ENCODE measurements around the gene AUP1.
"Not testable (repeated sequence)": the region's sequence is repeated elsewhere in the genome, so short reads cannot be mapped to it uniquely, and the experiment has no call there.

AUP1 gene

GRCh38 chr2:74529357-74530238 lies at the start of gene AUP1, which contains the start of gene HTRA2:
TSS of gene AUP1 (minus strand) at chr2:74529706. CDS start at chr2:74529629, 77 bp downstream.
TSS of gene HTRA2 (plus strand) at chr2:74529933. CDS start at chr2:74530007, 74 bp downstream.
- peak; percentile 96 for DNase-seq

GRCh38 chr2:74578408-74578807 lies 48.9 kb upstream of the AUP1 start:
- DNase-seq: no peak

DNA sequence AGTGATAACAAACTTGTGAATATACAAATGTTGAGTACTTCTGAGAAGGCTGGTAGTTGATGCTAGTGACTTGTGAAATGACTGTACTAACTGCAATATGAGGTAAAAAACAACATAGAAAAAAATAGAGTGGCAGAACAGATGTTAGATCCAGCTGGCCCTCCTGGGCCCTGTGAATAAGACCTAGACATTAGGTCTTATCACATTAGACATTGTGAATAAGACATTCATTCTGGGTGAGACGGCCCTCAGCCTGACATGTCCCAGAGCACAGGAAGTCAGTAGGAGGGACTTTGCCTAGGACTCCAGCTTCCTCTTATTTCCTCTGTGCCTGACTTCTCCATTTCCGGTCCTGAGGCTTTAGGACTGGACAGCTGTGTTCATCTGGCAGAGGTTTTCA lies 47.9 kb upstream of the AUP1 start:
- DNase-seq: no peak

DNA sequence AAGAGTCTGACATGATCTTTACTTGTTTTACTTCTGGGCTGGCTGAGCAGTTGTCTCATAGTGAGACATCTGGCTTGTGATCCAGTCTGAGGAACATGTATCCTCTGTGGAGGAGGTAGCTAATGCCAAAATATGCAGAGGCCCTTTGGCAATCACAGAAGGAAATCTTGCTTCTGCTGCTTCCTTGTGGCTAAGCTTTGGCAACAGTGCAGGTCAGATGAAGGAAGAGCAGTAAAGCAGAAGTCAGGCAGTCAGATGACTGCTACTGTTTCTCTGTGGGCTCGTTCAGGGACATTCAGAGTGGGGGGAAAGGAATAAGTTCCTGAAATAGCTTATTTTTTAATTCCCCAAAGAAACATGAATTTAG lies 47.3 kb upstream of the AUP1 start:
- DNase-seq: no peak

GRCh38 chr2:74576211-74576862 lies 46.8 kb upstream of the AUP1 start:
- no peak for DNase-seq

DNA sequence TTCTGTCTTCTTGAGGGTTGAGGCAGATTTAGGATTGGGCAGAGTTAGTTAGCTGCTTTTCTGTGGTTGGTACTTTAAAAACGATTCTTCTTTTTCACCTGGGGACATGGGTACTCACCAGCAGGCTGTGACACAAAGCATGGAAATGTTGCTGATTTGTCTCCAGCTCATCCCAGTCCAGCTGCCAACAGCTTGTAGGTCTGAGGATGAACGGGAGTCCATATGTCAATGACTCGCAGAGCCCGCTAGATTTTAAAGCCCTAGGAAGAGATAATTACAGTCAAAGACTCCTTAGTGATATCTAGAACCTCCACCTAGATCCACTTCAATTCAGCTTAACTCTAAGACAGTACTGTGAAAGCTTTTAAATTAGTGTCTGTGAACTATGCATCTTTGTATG lies 45.8 kb upstream of the AUP1 start:
- DNase-seq: no peak

DNA sequence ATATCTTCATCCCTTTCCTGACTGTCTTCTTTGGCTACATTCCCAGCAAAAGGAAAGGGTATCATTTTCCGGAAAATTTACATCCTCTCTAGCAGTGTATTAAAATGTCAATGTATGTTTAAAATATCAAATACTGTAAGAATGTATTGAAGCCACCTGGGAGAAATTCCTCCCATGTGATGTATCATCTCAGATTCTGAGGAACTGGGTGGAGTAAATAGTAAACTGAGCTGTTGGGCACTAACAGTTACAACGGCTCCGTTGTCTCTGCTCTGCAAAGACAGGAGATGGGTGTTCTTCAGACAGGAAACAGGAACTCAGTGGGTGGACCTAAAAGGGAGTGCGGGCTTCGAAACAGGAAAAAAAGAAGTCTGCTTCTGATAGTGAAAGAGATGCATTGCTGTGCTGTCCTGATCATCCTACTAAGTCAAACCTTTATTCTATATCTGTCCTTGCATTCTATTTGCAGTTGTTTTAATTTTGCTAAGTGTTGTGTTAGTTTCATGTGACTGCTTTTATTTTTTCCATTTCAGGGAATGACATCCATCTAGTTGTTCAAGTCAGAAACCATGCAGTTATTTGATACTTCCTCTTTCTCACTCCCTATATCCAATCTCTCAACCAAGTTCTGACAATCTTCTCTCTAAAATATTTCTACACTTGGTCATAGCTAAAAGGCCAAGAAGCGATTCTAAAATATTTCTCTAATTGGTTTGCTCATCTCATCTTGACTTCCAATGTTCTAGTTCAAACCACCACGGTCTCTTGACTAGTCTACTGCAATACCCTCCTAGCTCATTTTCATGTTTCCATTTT lies 44.4 kb upstream of the AUP1 start:
- no peak for DNase-seq

DNA sequence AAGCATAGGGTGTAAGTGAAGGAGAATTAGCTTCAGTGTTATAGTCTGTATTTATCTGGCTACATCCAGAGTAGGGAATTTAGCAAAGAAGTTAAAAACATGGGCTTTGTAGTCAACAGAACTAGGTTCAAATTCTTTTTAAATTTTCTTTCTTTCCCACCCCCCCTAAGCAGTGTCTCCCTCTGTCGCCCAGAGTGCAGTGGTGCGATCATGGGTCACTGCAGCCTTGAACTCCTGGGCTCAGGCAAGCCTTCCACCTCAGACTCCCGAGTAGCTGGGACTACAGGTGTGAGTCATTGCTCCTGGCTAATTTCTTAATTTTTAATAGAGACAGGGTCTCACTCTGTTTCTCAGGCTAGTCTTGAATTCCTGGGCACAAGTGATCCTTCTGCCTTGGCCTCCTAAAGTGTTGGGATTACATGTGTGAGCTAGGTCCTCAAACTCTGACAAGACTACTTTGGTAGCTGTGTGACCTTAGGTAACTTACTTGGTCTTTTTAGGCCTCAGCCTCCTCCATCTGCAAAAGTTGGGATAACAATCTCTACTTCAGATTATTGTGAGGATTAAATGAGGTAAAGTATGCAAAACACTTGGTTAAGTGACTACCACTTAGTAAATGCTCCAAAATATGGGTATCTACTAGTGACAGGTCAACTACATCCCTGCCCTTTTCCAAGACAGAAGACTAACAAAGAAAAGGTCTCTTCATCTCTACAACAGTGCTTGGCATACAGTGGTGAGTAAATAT lies 42.8 kb upstream of the AUP1 start:
- DNase-seq: no peak

- no peak for DNase-seq
Observed at GRCh38 chr2:74571058-74571457, 41.6 kb upstream of the AUP1 start.

DNA sequence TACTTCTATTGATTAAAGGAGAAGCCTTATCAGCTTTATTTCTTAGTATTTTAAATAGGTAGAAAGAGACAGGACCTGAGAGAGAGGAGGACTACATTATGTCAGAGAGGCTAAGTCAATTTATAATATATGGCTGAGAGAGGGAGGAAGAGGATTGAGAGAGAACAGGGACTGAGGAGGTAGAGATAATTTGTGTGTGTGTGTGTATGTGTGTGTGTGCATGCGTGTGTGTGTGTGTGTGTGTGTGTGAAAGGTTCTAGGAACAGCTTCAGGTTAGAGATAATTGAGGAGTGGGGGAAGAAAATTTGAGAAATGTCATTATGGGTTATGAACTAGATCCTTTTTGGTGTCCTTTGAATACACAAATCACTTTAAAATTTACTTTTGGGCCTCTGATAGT lies 40.2 kb upstream of the AUP1 start:
- no peak for DNase-seq

GRCh38 chr2:74567881-74568280 lies 38.4 kb upstream of the AUP1 start:
- no peak for DNase-seq

DNA sequence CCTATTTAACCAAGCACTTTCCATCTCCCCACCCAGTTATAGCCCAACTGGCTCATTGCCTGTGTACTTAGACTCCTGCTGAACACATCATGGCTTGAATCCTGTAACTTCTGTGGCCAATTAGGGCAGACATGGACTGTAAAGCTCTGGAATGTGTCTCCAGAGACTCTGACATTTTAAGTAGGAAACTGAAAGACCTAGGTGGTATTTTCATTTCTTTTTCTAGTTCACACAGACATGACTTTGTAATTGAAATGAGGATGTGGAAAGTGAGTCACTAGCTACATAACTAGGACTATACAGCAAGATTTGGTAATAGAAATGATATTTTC lies 37.2 kb upstream of the AUP1 start:
- no peak for DNase-seq

DNA sequence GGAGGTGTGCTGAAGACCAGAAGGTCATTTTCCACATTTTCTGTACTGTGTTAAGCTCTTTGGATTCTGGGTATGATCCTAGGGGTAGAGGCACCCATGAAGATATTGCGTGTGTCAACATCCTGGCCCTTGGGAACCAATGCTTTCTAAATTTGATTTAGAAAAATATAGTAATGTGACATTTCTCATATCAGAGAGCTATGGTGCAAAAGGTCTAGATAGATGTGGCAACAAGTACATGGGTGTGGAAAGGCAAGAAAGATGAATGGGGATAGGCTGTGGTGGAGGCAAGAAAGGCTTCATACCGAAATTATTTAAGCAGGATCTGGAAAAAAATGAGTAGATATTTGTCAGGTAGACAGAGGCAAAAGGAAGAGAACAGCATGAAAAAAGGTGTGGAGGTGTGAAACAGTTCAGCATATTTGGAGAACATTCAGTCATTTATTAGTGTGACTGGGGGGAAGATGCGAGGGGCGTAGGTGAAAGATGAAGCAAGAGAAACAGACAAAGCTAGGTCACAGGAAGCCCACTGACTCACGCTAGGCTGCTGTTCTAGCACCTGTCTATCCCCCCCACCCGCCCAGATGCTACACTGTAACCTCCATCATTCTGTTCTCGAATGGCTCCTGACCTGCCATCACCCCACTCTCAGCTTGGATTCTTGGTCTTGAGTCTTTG lies 36.7 kb upstream of the AUP1 start:
- DNase-seq: no peak

- no peak for DNase-seq
Observed at GRCh38 chr2:74564222-74564621, 34.7 kb upstream of the AUP1 start.

DNA sequence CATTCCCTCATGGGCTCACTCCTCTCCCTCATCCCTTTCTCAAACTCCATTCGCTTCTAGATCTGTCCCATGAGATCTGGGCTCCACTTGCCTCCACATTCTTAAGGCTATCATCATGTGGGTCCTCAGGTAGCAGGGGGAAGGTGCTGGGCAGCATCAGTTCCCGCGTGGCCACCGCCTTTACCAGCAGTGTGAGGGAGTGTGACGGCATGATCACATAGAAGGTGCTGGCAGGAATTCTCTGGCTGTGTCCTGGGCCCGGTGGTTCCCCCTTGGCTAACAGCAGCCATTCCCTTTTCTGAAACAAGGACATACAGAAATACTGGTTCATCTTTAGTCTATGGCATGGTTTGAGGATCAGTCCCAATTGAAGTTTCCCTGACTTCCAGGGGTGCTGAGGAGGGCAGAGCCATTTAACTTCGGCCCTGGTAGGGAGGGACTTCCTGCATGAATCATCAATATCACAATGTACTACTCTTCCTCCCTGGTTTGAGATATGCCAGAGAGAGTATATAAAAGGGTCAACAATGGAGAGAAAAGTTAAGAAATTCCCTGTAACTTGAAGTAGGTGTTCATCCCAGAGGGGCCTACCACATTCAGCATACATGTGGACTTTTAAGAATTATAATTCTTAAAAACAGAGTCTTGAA lies 32.7 kb upstream of the AUP1 start:
- no peak for DNase-seq

DNA sequence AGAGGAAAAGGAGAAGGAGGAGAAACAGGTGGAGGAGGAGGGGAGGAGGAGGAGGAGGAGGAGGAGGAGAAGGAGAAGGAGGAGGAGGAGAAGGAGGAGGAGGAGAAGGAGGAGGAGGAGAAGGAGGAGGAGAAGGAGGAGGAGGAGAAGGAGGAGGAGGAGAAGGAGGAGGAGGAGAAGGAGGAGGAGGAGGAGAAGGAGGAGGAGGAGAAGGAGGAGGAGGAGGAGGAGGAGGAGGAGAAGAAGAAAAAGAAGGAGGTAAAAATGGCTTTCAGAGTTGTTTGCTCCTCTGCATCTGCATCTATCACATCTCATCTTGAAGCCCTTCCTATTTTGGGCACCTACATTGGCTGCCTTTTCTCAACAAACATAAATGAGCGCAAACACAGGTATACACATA lies 31.5 kb upstream of the AUP1 start:
- DNase-seq: not testable (repeated sequence)

DNA sequence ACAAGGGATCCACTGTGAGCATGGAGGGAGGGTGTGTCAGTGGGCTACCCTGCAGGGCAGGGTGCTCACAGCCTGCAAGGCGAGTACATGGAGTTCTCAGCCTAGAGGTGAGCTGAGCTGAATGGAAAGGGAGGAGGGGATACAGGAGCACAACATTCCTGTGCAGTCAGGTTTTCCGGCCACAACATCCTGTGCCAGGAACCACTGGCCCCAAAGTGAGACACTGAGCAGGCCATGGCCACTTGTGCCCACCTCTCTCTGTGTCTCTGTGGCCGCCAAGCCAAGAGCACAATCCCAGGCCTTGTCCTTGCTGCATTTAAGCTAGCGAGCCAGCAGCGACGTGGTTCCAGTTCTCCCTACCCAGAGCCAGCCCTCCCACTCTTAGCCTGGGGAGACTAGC lies 31.1 kb upstream of the AUP1 start:
- no peak for DNase-seq

DNA sequence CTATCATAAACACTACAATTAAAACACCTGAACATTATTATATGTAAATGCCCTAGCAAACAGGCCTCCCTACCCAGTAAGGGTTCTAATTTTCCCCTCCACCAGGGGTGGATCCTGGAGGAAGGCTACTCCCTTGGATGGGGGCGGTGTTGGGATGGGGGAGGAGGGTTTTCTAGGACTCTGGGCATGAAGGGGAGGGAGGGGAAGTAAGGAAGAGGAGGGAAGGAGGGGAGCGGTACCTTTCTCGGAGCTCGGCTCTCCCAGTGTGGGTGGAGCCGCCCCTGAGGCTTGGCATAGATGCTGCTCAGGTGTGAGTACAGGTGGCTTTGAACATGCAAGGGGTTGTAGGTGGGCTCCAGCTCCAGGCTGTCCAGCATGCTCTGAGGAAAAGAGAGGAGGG lies 30.4 kb upstream of the AUP1 start:
- DNase-seq: no peak

- DNase-seq: no peak
Observed at GRCh38 chr2:74558284-74559230, 29.1 kb upstream of the AUP1 start.

- DNase-seq: no peak
Observed at GRCh38 chr2:74556831-74557370, 27.4 kb upstream of the AUP1 start.

Data from activated effector memory CD4-positive, alpha-beta T cell treated with anti-CD3 and anti-CD28 coated beads, Interleukin-2, amount 50 U/mL, for 16 hours (primary cell).